ENCODE data around the gene DRG2. TPM values are rescaled to one million over a fixed set of nuclear protein-coding genes. Genes with fewer than 3 reads are reported as not detected.

DRG2 gene
- total RNA-seq, 1 donor from 2014 or later, result 57.9 TPM

DNA sequence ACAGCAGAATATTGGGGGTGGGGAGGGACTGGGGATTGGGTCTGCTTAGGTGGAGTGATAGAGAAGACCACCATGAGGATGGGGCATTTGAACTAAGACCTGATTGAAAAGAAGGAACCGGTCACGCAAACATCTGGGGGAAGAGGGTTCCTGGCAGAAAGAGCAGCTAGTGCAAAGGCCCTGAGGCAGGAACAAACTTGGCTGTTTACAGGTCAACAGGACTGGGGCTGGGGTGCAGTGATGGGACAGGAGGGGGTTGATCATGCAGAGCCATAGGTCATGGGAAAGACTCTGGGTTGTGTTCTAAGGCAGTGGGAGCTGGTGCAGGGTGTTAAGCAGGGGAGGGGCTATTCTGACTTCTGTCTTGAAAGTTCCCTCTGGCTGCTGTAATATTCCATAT, 1.9 kb downstream of the DRG2 start:
- no peaks in the 10 kb centered on the region for H3K27me3 Mint-ChIP-seq (ENCODE audit: low read depth)
- peak overlapping the region; percentile 1 for H3K27ac Mint-ChIP-seq
- no peak for DNase-seq (ENCODE audit: low spot score)
- peaks cover 17% of the 10 kb centered on the region for H3K4me1 Mint-ChIP-seq (ENCODE audit: low read depth)
- intact Hi-C loops (cut with micrococcal nuclease), result loop anchor here (5.0 kb wide), 2 partner anchors 47 to 93 kb away; partner anchors contain the start of gene ALKBH5
- H3K9me3 Mint-ChIP-seq, result no peaks in the 10 kb centered on the region
- peak overlapping the region; percentile 100 for H3K4me3 Mint-ChIP-seq (ENCODE audit: low read depth)
- H3K36me3 Mint-ChIP-seq (ENCODE audit: low read depth), result peaks cover 34% of the 10 kb centered on the region

DNA sequence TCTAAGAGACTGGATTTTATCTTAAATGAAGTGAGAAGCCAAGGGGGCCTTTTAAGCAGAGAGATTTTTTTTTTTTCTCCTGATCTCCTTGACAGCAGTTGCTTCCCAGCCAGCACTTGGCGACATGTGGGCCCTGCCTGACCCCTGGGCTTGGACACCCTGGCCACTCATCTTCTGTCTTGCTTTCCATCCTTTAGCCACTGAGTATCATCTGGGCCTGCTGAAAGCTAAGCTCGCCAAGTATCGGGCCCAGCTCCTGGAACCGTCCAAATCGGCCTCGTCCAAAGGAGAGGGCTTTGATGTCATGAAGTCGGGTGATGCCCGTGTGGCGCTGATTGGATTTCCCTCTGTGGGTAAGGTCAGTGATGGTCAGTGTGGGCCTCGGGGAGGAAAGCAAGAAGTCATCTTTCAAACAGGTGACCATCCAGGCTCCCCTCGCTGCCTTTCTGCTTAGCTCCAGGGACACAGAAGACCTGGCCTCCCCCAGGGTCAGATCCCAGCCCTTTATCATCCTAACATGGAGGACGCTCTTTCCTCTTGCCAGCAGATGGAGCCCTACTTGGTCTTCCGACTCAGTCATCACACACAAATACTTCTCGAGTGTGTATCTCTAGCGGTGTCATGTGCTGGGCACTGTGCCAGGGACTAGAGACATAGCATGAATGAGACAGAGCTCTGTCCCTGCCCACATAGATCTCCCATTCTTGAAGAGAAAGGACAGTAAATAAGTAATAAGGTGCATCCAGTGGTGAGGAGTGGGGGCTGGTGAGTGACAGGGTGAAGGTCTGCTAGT, 6.1 kb downstream of the DRG2 start:
- Mint-ChIP-seq H3K27me3 (ENCODE audit: low read depth) (no peaks in the 10 kb centered on the region), H3K4me3 (ENCODE audit: low read depth) (no peak overlapping the region), H3K27ac (no peak overlapping the region), H3K36me3 (ENCODE audit: low read depth) (peaks cover 43% of the 10 kb centered on the region), H3K4me1 (ENCODE audit: low read depth) (peaks cover 6% of the 10 kb centered on the region), H3K9me3 (no peaks in the 10 kb centered on the region)
- intact Hi-C loops (cut with micrococcal nuclease), result no loop called here
- DNase-seq (ENCODE audit: low spot score), result no peak

DNA sequence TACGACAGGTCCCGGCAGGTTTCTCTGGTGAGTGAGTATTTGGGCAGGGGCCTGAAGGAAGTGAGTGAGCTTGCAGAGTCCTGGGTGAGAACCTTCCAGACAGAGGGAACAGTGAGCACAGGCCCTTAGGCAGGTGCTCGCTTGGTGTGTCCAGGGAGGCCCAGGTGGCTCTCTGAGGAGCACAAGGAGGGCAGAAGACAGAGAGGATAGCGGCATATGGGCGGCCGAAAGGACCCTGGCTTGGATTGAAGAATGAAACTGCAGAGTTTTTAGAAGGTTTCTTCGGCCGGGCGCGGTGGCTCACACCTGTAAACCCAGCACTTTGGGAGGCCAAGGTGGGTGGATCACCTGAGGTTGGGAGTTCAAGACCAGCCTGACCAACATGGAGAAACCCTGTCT, 6.7 kb downstream of the DRG2 start:
- Mint-ChIP-seq H3K27me3 (ENCODE audit: low read depth) (no peaks in the 10 kb centered on the region), H3K4me1 (ENCODE audit: low read depth) (peaks cover 5% of the 10 kb centered on the region), H3K9me3 (no peaks in the 10 kb centered on the region), H3K4me3 (ENCODE audit: low read depth) (no peak overlapping the region), H3K36me3 (ENCODE audit: low read depth) (peaks cover 45% of the 10 kb centered on the region), H3K27ac (no peak overlapping the region)
- intact Hi-C loops (cut with micrococcal nuclease), result no loop called here
- no peak for DNase-seq (ENCODE audit: low spot score)

DNA sequence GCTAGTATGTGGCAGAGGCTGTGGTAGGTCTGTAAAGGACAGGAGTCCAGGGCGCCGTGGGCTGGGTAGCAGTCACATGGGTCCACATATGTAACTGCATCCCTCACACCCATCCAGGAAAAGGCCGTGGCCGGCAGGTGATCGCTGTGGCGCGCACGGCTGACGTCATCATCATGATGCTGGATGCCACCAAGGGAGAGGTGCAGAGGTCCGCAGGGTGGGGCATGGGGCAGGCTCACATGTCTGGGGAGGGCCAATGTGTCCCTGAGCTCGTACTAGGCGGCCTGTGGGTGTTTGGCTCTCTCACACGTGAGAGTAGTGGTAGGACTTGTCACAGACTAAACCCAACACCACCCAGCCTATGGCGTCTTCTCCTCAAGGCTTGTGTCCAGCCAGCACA, 11.8 kb downstream of the DRG2 start:
- H3K9me3 Mint-ChIP-seq, result no peaks in the 10 kb centered on the region
- H3K36me3 Mint-ChIP-seq (ENCODE audit: low read depth), result peaks cover 37% of the 10 kb centered on the region
- intact Hi-C loops (cut with micrococcal nuclease), result no loop called here
- no peak for DNase-seq (ENCODE audit: low spot score)
- no peak overlapping the region for H3K27ac Mint-ChIP-seq
- no peak overlapping the region for H3K4me3 Mint-ChIP-seq (ENCODE audit: low read depth)
- no peaks in the 10 kb centered on the region for H3K27me3 Mint-ChIP-seq (ENCODE audit: low read depth)
- H3K4me1 Mint-ChIP-seq (ENCODE audit: low read depth), result no peaks in the 10 kb centered on the region

DNA sequence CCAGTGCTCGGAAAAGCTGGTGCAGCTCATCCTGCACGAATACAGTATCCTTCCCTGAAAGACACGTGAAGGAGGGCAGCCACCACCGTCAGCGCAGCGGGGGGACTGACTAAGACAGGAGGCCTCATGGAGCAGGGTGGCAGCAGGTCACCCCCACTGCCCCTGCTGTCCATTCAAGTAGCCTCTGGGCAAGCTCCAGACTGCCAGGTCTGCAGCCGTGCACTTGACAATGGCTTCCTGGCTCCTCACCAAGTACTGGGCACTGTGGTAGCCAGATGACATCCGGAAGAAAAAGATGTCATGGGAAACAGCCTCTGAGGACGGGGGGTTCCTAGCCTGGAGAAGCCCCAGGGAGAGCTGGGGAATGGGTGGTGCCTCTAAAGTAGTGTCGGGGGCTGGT, 12.9 kb downstream of the DRG2 start:
- no peaks in the 10 kb centered on the region for H3K4me1 Mint-ChIP-seq (ENCODE audit: low read depth)

DNA sequence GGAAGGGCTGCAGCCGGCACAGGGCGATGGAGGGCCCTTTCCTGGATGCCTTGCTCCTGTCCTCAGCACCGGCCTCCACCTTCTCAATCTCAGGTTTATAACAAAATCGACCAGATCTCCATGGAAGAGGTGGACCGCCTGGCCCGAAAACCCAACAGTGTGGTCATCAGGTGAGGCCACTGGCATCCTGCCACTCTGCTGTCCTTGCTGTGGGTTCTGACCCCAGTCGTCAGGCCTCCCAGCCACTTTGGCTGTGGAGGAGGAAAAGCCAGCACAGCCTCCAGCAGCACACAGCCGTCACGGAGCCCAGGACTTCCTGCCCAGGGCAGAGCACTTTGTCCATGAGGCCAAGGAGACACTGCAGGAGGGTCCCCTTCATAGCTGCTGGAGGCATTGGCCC, 14.1 kb downstream of the DRG2 start:
- H3K4me1 Mint-ChIP-seq (ENCODE audit: low read depth), result no peaks in the 10 kb centered on the region
- no peaks in the 10 kb centered on the region for H3K9me3 Mint-ChIP-seq
- peaks cover 26% of the 10 kb centered on the region for H3K36me3 Mint-ChIP-seq (ENCODE audit: low read depth)
- no peak overlapping the region for H3K27ac Mint-ChIP-seq
- DNase-seq (ENCODE audit: low spot score), result no peak
- intact Hi-C loops (cut with micrococcal nuclease), result no loop called here
- H3K27me3 Mint-ChIP-seq (ENCODE audit: low read depth), result no peaks in the 10 kb centered on the region
- H3K4me3 Mint-ChIP-seq (ENCODE audit: low read depth), result no peak overlapping the region

More for the DNA sequence above, 12.9 kb downstream of the DRG2 start:
- Mint-ChIP-seq H3K4me3 (ENCODE audit: low read depth) (no peak overlapping the region), H3K36me3 (ENCODE audit: low read depth) (peaks cover 37% of the 10 kb centered on the region), H3K9me3 (no peaks in the 10 kb centered on the region), H3K27ac (no peak overlapping the region), H3K27me3 (ENCODE audit: low read depth) (no peaks in the 10 kb centered on the region)
- DNase-seq (ENCODE audit: low spot score), result no peak
- intact Hi-C loops (cut with micrococcal nuclease), result no loop called here

DNA sequence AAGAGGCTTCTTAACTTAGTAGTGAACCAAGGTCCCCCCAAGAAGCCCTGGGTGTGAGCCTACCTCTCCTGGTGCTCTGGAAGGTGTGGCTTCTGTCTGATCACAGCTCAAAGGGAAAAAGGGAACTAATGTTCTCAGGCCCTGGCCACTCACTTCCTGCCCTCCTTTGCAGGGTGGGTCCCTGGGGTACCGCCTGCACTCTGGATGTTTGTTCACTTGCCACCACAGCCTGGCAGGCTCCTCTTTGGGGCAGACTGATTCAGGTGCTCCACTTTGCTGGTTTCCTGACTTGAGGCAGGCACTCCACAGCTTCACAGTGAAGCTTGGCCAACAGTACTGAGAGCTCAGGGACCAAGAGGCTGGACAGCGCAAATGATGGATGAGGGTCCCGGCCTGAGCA, 14.9 kb downstream of the DRG2 start:
- intact Hi-C loops (cut with micrococcal nuclease), result no loop called here
- Mint-ChIP-seq H3K36me3 (ENCODE audit: low read depth) (peaks cover 28% of the 10 kb centered on the region), H3K27ac (no peak overlapping the region), H3K4me3 (ENCODE audit: low read depth) (no peak overlapping the region), H3K4me1 (ENCODE audit: low read depth) (no peaks in the 10 kb centered on the region), H3K27me3 (ENCODE audit: low read depth) (no peaks in the 10 kb centered on the region), H3K9me3 (no peaks in the 10 kb centered on the region)
- DNase-seq (ENCODE audit: low spot score), result no peak

DNA sequence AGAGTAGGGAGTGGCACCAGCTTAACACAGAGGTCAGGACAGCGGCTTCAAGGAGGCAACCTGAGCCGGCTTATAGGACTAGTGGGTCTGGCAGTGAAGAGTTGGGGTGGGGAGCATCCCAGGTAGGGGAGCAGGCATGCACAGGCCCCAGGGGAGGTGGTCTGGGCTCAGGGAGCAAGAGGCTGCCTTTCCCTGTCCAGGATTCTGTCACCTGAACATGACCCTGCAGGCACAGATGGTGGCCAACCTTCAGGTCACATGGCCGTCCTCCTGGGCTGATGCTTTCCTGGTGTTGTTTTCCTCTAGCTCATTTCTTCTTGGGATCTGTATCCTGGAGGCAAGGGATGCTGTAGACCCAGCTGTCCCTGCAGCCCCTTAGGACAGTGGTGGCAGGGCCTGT, 17.3 kb downstream of the DRG2 start:
- no peaks in the 10 kb centered on the region for H3K27me3 Mint-ChIP-seq (ENCODE audit: low read depth)
- intact Hi-C loops (cut with micrococcal nuclease), result no loop called here
- no peaks in the 10 kb centered on the region for H3K4me1 Mint-ChIP-seq (ENCODE audit: low read depth)
- no peak overlapping the region for H3K27ac Mint-ChIP-seq
- no peak for DNase-seq (ENCODE audit: low spot score)
- H3K9me3 Mint-ChIP-seq, result no peaks in the 10 kb centered on the region
- H3K4me3 Mint-ChIP-seq (ENCODE audit: low read depth), result no peak overlapping the region
- H3K36me3 Mint-ChIP-seq (ENCODE audit: low read depth), result peaks cover 24% of the 10 kb centered on the region

DNA sequence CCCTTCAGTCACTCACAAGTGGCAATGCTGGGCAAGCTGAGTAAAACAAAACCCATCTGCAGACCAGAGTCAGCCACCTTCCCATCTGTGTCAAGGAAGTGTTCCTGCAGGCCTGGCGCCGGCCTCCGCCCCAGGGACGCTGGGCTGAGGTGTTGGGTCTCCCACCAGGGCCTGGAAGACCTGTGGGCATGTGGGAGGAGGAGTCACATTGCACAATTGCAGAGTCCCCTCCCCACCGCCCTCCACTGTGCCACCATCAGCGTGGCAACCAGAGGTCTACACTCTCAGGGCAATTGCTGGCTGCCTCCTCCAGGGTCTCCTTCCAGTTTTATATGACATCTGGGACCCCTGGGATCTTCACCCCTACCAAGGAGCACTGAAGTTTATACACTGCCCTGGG, 17.8 kb downstream of the DRG2 start:
- peaks cover 20% of the 10 kb centered on the region for H3K36me3 Mint-ChIP-seq (ENCODE audit: low read depth)
- no peak overlapping the region for H3K4me3 Mint-ChIP-seq (ENCODE audit: low read depth)
- H3K9me3 Mint-ChIP-seq, result no peaks in the 10 kb centered on the region
- H3K27ac Mint-ChIP-seq, result no peak overlapping the region
- no peaks in the 10 kb centered on the region for H3K4me1 Mint-ChIP-seq (ENCODE audit: low read depth)
- DNase-seq (ENCODE audit: low spot score), result no peak
- intact Hi-C loops (cut with micrococcal nuclease), result no loop called here
- no peaks in the 10 kb centered on the region for H3K27me3 Mint-ChIP-seq (ENCODE audit: low read depth)

DNA sequence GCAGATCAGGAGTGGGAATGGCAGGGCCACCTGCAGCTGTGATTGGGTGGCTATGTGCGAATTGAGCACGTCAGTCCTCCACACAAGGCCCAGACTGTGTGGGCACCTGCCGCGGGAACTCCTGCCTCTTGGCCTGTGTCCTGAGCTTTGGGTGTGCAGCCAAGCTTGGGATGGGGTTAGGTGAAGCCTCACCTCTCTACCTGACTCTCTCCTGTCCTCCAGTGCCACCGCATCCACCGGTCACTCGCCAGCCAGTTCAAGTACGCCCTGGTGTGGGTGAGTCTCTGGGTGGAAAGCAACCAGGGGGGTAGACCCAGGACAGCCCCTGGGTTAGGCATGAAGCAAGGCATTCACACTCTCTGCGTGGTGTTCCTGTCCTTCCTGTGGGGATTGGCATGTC, 18.5 kb downstream of the DRG2 start:
- H3K9me3 Mint-ChIP-seq, result no peaks in the 10 kb centered on the region
- H3K27ac Mint-ChIP-seq, result no peak overlapping the region
- DNase-seq (ENCODE audit: low spot score), result no peak
- no peak overlapping the region for H3K4me3 Mint-ChIP-seq (ENCODE audit: low read depth)
- intact Hi-C loops (cut with micrococcal nuclease), result no loop called here
- H3K36me3 Mint-ChIP-seq (ENCODE audit: low read depth), result peaks cover 19% of the 10 kb centered on the region
- no peaks in the 10 kb centered on the region for H3K4me1 Mint-ChIP-seq (ENCODE audit: low read depth)
- no peaks in the 10 kb centered on the region for H3K27me3 Mint-ChIP-seq (ENCODE audit: low read depth)

DNA sequence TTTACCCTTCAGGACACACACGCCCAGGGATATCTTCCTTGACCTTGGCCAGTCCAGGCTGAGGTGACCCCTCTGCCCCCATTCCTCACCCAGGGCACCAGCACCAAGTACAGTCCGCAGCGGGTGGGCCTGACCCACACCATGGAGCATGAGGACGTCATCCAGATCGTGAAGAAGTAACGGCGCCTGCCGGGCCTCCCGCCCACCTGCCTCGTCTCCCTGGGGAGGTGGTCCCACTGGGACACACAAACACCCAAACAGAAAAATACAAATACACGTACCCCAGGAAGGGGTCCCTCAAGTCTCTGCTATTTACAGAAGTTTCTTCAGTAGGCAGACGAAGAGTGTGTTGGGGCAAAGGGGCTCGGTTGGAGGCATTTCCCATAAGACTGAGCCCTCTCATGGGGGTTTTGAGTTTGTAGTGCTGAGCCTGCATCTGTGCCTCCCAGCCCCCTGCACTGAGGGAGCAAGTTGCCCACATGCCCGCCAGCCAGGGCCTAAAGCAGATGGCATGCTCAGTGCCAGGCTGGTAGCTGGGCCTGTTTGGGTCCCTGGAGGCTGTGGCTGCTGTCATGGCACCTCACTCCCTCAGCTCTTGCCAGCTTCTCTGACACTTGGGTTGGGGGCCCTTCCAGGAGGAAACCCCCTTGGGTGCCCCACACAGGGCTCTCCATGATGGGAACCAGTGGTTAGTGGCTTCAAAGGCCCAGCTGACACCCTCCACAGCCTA, 19.5 kb downstream of the DRG2 start:
- no peak for DNase-seq (ENCODE audit: low spot score)
- intact Hi-C loops (cut with micrococcal nuclease), result no loop called here
- Mint-ChIP-seq H3K27me3 (ENCODE audit: low read depth) (no peaks in the 10 kb centered on the region), H3K27ac (no peak overlapping the region), H3K4me3 (ENCODE audit: low read depth) (no peak overlapping the region), H3K4me1 (ENCODE audit: low read depth) (no peaks in the 10 kb centered on the region), H3K9me3 (no peaks in the 10 kb centered on the region), H3K36me3 (ENCODE audit: low read depth) (peaks cover 12% of the 10 kb centered on the region)

DNA sequence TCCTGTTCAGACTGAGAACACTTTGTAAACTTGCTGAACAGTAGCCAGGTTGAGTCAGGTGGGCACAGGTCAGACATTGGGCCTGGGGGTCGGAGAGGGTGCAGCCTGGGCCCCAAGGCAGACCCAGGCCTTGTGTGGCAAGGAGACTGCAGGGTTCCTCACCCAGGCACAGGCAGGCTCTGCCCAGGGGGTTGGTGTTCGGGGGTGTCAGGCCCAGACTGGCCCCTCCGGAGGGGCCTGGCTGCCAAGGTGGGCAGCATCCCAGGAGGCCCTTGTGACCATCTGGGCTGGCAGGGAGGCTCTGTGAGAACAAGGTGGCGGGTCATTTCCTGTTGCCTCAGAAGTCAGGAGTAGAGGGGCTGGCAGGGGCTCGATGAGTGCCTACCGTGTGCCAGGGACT, 20.2 kb downstream of the DRG2 start:
- no peaks in the 10 kb centered on the region for H3K4me1 Mint-ChIP-seq (ENCODE audit: low read depth)
- peaks cover 12% of the 10 kb centered on the region for H3K36me3 Mint-ChIP-seq (ENCODE audit: low read depth)
- H3K27me3 Mint-ChIP-seq (ENCODE audit: low read depth), result no peaks in the 10 kb centered on the region
- intact Hi-C loops (cut with micrococcal nuclease), result no loop called here
- no peak overlapping the region for H3K4me3 Mint-ChIP-seq (ENCODE audit: low read depth)
- no peak overlapping the region for H3K27ac Mint-ChIP-seq
- no peaks in the 10 kb centered on the region for H3K9me3 Mint-ChIP-seq
- no peak for DNase-seq (ENCODE audit: low spot score)
